ENCODE results near the gene CXCL10.

Gene CXCL10

GRCh38 chr4:76023389-76023788, at the start of gene CXCL10:
CXCL10 (minus strand) TSS chr4:76023497; CDS start chr4:76023431, 66 bp downstream.
- TF ChIP-seq, protein P1, sequence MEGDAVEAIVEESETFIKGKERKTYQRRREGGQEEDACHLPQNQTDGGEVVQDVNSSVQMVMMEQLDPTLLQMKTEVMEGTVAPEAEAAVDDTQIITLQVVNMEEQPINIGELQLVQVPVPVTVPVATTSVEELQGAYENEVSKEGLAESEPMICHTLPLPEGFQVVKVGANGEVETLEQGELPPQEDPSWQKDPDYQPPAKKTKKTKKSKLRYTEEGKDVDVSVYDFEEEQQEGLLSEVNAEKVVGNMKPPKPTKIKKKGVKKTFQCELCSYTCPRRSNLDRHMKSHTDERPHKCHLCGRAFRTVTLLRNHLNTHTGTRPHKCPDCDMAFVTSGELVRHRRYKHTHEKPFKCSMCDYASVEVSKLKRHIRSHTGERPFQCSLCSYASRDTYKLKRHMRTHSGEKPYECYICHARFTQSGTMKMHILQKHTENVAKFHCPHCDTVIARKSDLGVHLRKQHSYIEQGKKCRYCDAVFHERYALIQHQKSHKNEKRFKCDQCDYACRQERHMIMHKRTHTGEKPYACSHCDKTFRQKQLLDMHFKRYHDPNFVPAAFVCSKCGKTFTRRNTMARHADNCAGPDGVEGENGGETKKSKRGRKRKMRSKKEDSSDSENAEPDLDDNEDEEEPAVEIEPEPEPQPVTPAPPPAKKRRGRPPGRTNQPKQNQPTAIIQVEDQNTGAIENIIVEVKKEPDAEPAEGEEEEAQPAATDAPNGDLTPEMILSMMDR (IDR thresholded peaks at IDR 0.05; ENCODE audit: borderline replicate concordance, control extremely low read depth, extremely low read depth, insufficient read depth, missing control alignments) = no peak
- in situ Hi-C loops (cut with MboI; ENCODE audit: low sequenced_read_pairs, unreplicated experiment) = no loop called here
- peak; percentile 34 for DNase-seq (ENCODE audit: low spot score)

- in situ Hi-C loops (cut with MboI; ENCODE audit: low sequenced_read_pairs, unreplicated experiment) = no loop called here
- DNase-seq (ENCODE audit: low spot score) = no peak
- TF ChIP-seq, protein P1 (IDR thresholded peaks at IDR 0.05; ENCODE audit: borderline replicate concordance, control extremely low read depth, extremely low read depth, insufficient read depth, missing control alignments) = no peak
These were observed 49.5 kb upstream of the CXCL10 start for GRCh38 chr4:76072760-76073159.

- TF ChIP-seq, protein P1 (IDR thresholded peaks at IDR 0.05; ENCODE audit: borderline replicate concordance, control extremely low read depth, extremely low read depth, insufficient read depth, missing control alignments) = peak; percentile 70
- in situ Hi-C loops (cut with MboI; ENCODE audit: low sequenced_read_pairs, unreplicated experiment) = loop anchor here (5.0 to 10.0 kb wide), 2 partner anchors 65 to 163 kb away; partner anchors contain the start of gene PPEF2
These were observed 44.5 kb upstream of the CXCL10 start for GRCh38 chr4:76067652-76068286.

DNA sequence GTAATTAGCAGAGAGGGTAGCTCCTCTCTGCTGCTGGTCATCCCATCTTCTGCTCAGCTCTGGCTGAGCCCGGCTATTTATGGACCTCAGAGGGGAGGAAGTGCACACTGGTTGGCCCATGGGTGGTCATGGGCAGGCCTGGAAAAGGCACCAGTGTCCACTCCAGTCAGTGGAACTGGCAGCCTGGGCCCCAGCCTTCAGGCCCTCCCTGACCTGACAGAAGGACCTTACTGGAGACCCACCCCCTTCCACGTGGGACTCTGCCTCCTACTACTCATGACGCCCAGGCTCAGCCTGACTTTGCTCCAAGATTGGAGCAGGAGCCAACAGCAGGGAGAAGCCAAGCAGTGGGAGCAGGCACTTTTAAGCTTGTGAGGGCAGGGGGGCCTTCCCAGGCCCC, 43.2 kb upstream of the CXCL10 start:
- TF ChIP-seq, protein P1 (IDR thresholded peaks at IDR 0.05; ENCODE audit: borderline replicate concordance, control extremely low read depth, extremely low read depth, insufficient read depth, missing control alignments) = no peak
- no peak for DNase-seq (ENCODE audit: low spot score)
- in situ Hi-C loops (cut with MboI; ENCODE audit: low sequenced_read_pairs, unreplicated experiment) = loop anchor here (5.0 to 10.0 kb wide), 2 partner anchors 64 to 162 kb away; partner anchors contain the start of gene PPEF2

More at GRCh38 chr4:76067652-76068286, 44.5 kb upstream of the CXCL10 start:
- DNase-seq (ENCODE audit: low spot score) = peak; percentile 75

DNA sequence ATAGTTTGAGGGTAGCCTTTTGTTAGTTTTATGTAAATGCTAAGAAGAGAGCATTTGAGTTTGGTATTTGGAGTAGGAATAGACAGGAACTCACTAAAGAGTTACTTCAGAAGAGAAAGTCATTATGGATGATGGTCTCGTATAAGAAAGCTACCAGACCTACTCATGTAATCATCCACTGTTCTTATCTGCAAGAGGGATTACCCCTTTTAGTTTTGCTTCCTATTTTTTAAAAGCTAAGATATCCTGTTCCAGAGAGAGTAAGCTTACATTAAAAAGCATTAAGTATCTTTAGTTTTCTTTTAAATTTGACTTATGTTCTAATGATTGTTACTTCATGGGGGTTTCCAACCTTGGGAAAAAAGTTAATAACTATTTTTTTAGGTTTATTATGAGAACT, 38.7 kb upstream of the CXCL10 start:
- TF ChIP-seq, protein P1 (IDR thresholded peaks at IDR 0.05; ENCODE audit: borderline replicate concordance, control extremely low read depth, extremely low read depth, insufficient read depth, missing control alignments) = no peak
- in situ Hi-C loops (cut with MboI; ENCODE audit: low sequenced_read_pairs, unreplicated experiment) = loop anchor here (10.0 kb wide), 1 partner anchor 157 kb away; the partner anchor contains the start of gene PPEF2

DNA sequence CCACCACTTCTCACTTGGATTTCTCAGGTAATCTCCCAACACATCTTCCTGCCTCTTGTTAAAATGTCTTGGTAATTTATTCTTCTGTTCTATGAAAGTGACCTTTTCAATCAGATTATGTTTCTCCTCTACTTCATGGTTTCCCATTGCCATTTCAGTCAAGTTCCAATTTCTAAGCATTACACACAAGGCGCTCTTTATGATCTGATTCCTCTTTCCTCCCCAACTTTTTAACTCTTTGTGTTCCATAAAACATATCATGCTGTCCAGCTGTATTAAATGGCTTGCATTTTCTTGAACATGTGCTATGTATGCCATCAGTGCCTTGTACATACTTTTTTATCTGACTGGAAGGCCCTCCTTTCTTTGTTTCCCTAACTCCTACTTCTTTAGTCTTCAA, 38.1 kb upstream of the CXCL10 start:
- no peak for DNase-seq (ENCODE audit: low spot score)
- in situ Hi-C loops (cut with MboI; ENCODE audit: low sequenced_read_pairs, unreplicated experiment) = loop anchor here (10.0 kb wide), 1 partner anchor 157 kb away; the partner anchor contains the start of gene PPEF2
- TF ChIP-seq, protein P1 (IDR thresholded peaks at IDR 0.05; ENCODE audit: borderline replicate concordance, control extremely low read depth, extremely low read depth, insufficient read depth, missing control alignments) = no peak

More for the DNA sequence above, 38.7 kb upstream of the CXCL10 start:
- peak; percentile 52 for DNase-seq (ENCODE audit: low spot score)

All from GM13976 (cell line).